Measurements from ENCODE around the gene ITGB7. TPM values are rescaled to one million over a fixed set of nuclear protein-coding genes. Genes with fewer than 3 reads are reported as not detected.

Gene ITGB7
- polyA plus RNA-seq, 1 of the 3 experiments (the other 2 are of a cell fraction) = 0.25 TPM

- Histone ChIP-seq H3K4me2 (no peak overlapping the region), H3K9me2 (no peaks in the 10 kb centered on the region), H3K4me1 (ENCODE audit: control insufficient read depth in 1 of 2, insufficient read depth in 2 of 2, low read depth in 1 of 2, low read length in 1 of 2) (peaks cover 15 to 17% of the 10 kb centered on the region in 2 experiments; a peak in 2 of 4 replicates), H3K9ac (no peak overlapping the region), H3K9me3 (no peaks in the 10 kb centered on the region), H3K36me3 (replicated peaks in 1 of 2; ENCODE audit: control insufficient read depth in 1 of 2, insufficient read depth in 2 of 2, low read length in 1 of 2) (no peaks in the 10 kb centered on the region), H3K27ac (ENCODE audit: low read depth in 2 of 2, low read length in 1 of 2) (0 out of 4 replicates have a peak overlapping the region, but pooled peaks of 1 of the 2 experiments have one; percentile 9), H3F3A (replicated peaks; ENCODE audit: insufficient read depth) (peaks cover 12% of the 10 kb centered on the region), H4K20me1 (ENCODE audit: insufficient read depth) (no peaks in the 10 kb centered on the region), H3K79me2 (ENCODE audit: insufficient read depth) (no peaks in the 10 kb centered on the region), H2AFZ (ENCODE audit: low read depth) (peak overlapping the region; percentile 35; the same call in 1 of the 2 replicates), H3K4me3 (ENCODE audit: low read depth in 2 of 2, low read length in 1 of 2) (no peak overlapping the region), H3K27me3 (ENCODE audit: insufficient read depth) (no peaks in the 10 kb centered on the region)
- 83% methylated on average over 10 of the region's 10 CpGs for WGBS (ENCODE audit: low lambda C conversion rate)
- DNase-seq = no peak
- ChIA-PET CTCF (interaction anchor here (0.9 to 23.1 kb wide), 4 partner anchors 12 to 107 kb away, joined by 3 to 272 read pairs (median 22); no protein-coding TSS in a partner anchor), POLR2A (no interaction called here)
- TF ChIP-seq USF2 (IDR thresholded peaks at IDR 0.05; ENCODE audit: borderline replicate concordance, low read depth, low read length) (no peak), YY1 (IDR thresholded peaks at IDR 0.05; ENCODE audit: low read depth) (no peak), USF1 (IDR thresholded peaks at IDR 0.05; ENCODE audit: borderline replicate concordance, low read depth) (no peak), RCOR1 (IDR thresholded peaks at IDR 0.05; ENCODE audit: low read length) (no peak), FOSL2 (IDR thresholded peaks at IDR 0.05; ENCODE audit: borderline replicate concordance, low read depth) (no peak), FOXJ3 (CRISPR knock-in tag; IDR thresholded peaks at IDR 0.05) (no peak), NRF1 (IDR thresholded peaks at IDR 0.05; ENCODE audit: low read depth, low read length) (no peak), GABPA (IDR thresholded peaks at IDR 0.05; ENCODE audit: low read depth) (no peak), TAF1 (IDR thresholded peaks at IDR 0.05; ENCODE audit: borderline replicate concordance, low read depth, low read length) (no peak), ZBTB33 (IDR thresholded peaks at IDR 0.05; ENCODE audit: borderline replicate concordance, low read depth) (no peak), RFX5 (IDR thresholded peaks at IDR 0.05; ENCODE audit: low read length) (no peak), MAX (IDR thresholded peaks at IDR 0.05; ENCODE audit: low read depth) (no peak), EP300 (IDR thresholded peaks at IDR 0.05; ENCODE audit: borderline replicate concordance in 1 of 2, low read depth in 1 of 2, low read length in 1 of 2) (no peak), REST (IDR thresholded peaks at IDR 0.05; ENCODE audit: low read depth, low read length) (no peak), TEAD4 (IDR thresholded peaks at IDR 0.05; ENCODE audit: borderline replicate concordance, insufficient read depth) (no peak), FOXM1 (IDR thresholded peaks at IDR 0.05; ENCODE audit: low read depth) (no peak), CTCF (IDR thresholded peaks at IDR 0.05) (no peak), NFIC (IDR thresholded peaks at IDR 0.05; ENCODE audit: borderline replicate concordance) (no peak), MEF2A (IDR thresholded peaks at IDR 0.05; ENCODE audit: borderline replicate concordance, low read depth) (no peak), JUND (IDR thresholded peaks at IDR 0.05) (no peak)
Measured at GRCh38 chr12:53173085-53173715, 33.9 kb downstream of the ITGB7 start.
